SK-N-SH treated with all-trans-retinoic acid at 6 μM for 48 hours (cell line): ENCODE results near the gene GLRA1.

Experiments
- ATAC-seq: fragments of 200-7000 bp; cut with Tn5 transposase; 3 replicates; pipeline ENCODE4 v1.9.1; 2020; ENCODE audit warnings: mild to moderate bottlenecking, moderate library complexity
- ARNTL ChIP-seq: fragments of 450-650 bp; formaldehyde crosslinking; IDR thresholded peaks from 2 replicates; pipeline ENCODE4 v1.5.0; 2020; ENCODE audit warnings: low read depth, mild to moderate bottlenecking, moderate library complexity, borderline replicate concordance
- BACH2 ChIP-seq: fragments of 250-450 bp; sonication (Bioruptor Pico); IDR thresholded peaks from 2 replicates; pipeline ENCODE4 v1.9.0; 2021; ENCODE audit warnings: mild to moderate bottlenecking, borderline replicate concordance
- CSDC2 ChIP-seq: fragments of 250-450 bp; sonication (Bioruptor Pico); IDR thresholded peaks from 2 replicates; pipeline ENCODE4 v1.5.0; 2020; ENCODE audit warnings: mild to moderate bottlenecking, moderate library complexity
- ESRRG ChIP-seq: fragments of 250-450 bp; sonication (Bioruptor Pico); IDR thresholded peaks from 2 replicates; pipeline ENCODE4 v1.6.1; 2021; ENCODE audit warnings: mild to moderate bottlenecking
- GLIS3 ChIP-seq: fragments of 250-450 bp; sonication (Bioruptor Pico); IDR thresholded peaks from 2 replicates; pipeline ENCODE4 v1.5.0; 2020; ENCODE audit warnings: mild to moderate bottlenecking, moderate library complexity
- ISL1 ChIP-seq: fragments of 250-450 bp; sonication (Bioruptor Pico); IDR thresholded peaks from 2 replicates; pipeline ENCODE4 v2.1.2; 2022; ENCODE audit warnings: mild to moderate bottlenecking, moderate library complexity
- OSR1 ChIP-seq: fragments of 250-450 bp; sonication (Bioruptor Pico); IDR thresholded peaks from 2 replicates; pipeline ENCODE4 v1.8.0; 2022; ENCODE audit warnings: moderate library complexity, mild to moderate bottlenecking, inconsistent platforms
- PPARA ChIP-seq: fragments of 250-450 bp; sonication (Bioruptor Pico); IDR thresholded peaks from 2 replicates; pipeline ENCODE4 v1.5.0; 2020; ENCODE audit warnings: mild to moderate bottlenecking, borderline replicate concordance
- RARB ChIP-seq: fragments of 250-450 bp; sonication (Bioruptor Pico); IDR thresholded peaks from 2 replicates; pipeline ENCODE4 v1.8.0; 2021; ENCODE audit warnings: mild to moderate bottlenecking, moderate library complexity
- SNAI2 ChIP-seq: fragments of 250-450 bp; sonication (Bioruptor Pico); IDR thresholded peaks from 2 replicates; pipeline ENCODE4 v1.5.0; 2020; ENCODE audit warnings: mild to moderate bottlenecking, moderate library complexity
- TCF4 ChIP-seq: fragments of 250-450 bp; sonication (Bioruptor Pico); IDR thresholded peaks from 2 replicates; pipeline ENCODE4 v1.8.0; 2021; ENCODE audit warnings: mild to moderate bottlenecking, moderate library complexity, borderline replicate concordance
- TOX ChIP-seq: fragments of 250-450 bp; sonication (Bioruptor Pico); IDR thresholded peaks from 2 replicates; pipeline ENCODE4 v1.8.0; 2021; ENCODE audit warnings: mild to moderate bottlenecking, moderate library complexity, borderline replicate concordance
- ZC3H10 ChIP-seq: fragments of 250-450 bp; sonication (Bioruptor Pico); IDR thresholded peaks from 2 replicates; pipeline ENCODE4 v1.5.1; 2021; ENCODE audit warnings: mild to moderate bottlenecking, moderate library complexity
- ZFP3 ChIP-seq: fragments of 250-450 bp; sonication (Bioruptor Pico); IDR thresholded peaks from 2 replicates; pipeline ENCODE4 v1.5.0; 2020; ENCODE audit warnings: mild to moderate bottlenecking, moderate library complexity
- ZFP30 ChIP-seq: fragments of 450-650 bp; formaldehyde crosslinking; IDR thresholded peaks from 2 replicates; pipeline ENCODE4 v1.5.0; 2022; ENCODE audit warnings: mild to moderate bottlenecking, moderate library complexity
- ZNF565 ChIP-seq: fragments of 450-650 bp; formaldehyde crosslinking; conservative IDR thresholded peaks from 2 replicates; pipeline ENCODE4 v1.5.0; 2020; ENCODE audit warnings: low read depth, mild to moderate bottlenecking, moderate library complexity
- TF ChIP-seq, protein P1 (sequence below): fragments of 250-450 bp; sonication (Bioruptor Pico); IDR thresholded peaks from 2 replicates; pipeline ENCODE4 v1.8.0; 2020; ENCODE audit warnings: mild to moderate bottlenecking, moderate library complexity, borderline replicate concordance
- TF ChIP-seq, protein P2 (sequence below): fragments of 250-450 bp; sonication (Bioruptor Pico); IDR thresholded peaks from 2 replicates; pipeline ENCODE4 v1.5.0; 2020; ENCODE audit warnings: mild to moderate bottlenecking, moderate library complexity
- TF ChIP-seq, protein P3 (sequence below): fragments of 250-450 bp; sonication (Bioruptor Pico); IDR thresholded peaks from 2 replicates; pipeline ENCODE4 v1.5.1; 2020; ENCODE audit warnings: low read depth, mild to moderate bottlenecking, moderate library complexity
- TF ChIP-seq, protein P4 (sequence below): fragments of 250-450 bp; sonication (Bioruptor Pico); IDR thresholded peaks from 2 replicates; pipeline ENCODE4 v1.8.0; 2021; ENCODE audit warnings: low read depth, mild to moderate bottlenecking, moderate library complexity, borderline replicate concordance

GLRA1 gene

DNA sequence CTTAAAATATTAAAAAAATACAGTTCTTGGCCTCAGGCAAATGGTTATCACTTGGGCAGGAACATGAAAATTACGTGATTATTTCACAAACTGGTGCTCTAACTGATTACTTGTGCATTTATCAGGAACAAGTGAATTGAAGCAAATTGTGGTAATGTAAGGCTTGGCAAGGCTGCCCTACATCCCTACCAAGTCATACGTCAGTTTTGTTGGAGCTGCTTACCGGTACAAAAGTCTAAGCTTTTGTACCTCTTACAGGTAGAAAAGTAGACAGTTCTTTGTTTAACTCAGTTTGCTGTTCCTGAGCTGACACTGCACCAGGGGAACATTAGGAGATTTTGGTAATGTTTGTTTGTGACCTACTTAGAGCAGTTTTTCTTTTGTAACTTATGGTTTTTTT, 150.7 kb downstream of the GLRA1 start:
- no peak for TF ChIP-seq ZC3H10
- TF ChIP-seq, protein P1, sequence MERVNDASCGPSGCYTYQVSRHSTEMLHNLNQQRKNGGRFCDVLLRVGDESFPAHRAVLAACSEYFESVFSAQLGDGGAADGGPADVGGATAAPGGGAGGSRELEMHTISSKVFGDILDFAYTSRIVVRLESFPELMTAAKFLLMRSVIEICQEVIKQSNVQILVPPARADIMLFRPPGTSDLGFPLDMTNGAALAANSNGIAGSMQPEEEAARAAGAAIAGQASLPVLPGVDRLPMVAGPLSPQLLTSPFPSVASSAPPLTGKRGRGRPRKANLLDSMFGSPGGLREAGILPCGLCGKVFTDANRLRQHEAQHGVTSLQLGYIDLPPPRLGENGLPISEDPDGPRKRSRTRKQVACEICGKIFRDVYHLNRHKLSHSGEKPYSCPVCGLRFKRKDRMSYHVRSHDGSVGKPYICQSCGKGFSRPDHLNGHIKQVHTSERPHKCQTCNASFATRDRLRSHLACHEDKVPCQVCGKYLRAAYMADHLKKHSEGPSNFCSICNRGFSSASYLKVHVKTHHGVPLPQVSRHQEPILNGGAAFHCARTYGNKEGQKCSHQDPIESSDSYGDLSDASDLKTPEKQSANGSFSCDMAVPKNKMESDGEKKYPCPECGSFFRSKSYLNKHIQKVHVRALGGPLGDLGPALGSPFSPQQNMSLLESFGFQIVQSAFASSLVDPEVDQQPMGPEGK (CRISPR knock-in tag): no peak
- TF ChIP-seq ZNF565 (CRISPR knock-in tag): no peak
- no peak for TF ChIP-seq ZFP30 (CRISPR knock-in tag)
- TF ChIP-seq, protein P2, sequence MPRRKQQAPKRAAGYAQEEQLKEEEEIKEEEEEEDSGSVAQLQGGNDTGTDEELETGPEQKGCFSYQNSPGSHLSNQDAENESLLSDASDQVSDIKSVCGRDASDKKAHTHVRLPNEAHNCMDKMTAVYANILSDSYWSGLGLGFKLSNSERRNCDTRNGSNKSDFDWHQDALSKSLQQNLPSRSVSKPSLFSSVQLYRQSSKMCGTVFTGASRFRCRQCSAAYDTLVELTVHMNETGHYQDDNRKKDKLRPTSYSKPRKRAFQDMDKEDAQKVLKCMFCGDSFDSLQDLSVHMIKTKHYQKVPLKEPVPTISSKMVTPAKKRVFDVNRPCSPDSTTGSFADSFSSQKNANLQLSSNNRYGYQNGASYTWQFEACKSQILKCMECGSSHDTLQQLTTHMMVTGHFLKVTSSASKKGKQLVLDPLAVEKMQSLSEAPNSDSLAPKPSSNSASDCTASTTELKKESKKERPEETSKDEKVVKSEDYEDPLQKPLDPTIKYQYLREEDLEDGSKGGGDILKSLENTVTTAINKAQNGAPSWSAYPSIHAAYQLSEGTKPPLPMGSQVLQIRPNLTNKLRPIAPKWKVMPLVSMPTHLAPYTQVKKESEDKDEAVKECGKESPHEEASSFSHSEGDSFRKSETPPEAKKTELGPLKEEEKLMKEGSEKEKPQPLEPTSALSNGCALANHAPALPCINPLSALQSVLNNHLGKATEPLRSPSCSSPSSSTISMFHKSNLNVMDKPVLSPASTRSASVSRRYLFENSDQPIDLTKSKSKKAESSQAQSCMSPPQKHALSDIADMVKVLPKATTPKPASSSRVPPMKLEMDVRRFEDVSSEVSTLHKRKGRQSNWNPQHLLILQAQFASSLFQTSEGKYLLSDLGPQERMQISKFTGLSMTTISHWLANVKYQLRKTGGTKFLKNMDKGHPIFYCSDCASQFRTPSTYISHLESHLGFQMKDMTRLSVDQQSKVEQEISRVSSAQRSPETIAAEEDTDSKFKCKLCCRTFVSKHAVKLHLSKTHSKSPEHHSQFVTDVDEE (CRISPR knock-in tag): no peak
- no peak for TF ChIP-seq ESRRG
- TF ChIP-seq OSR1: no peak
- TF ChIP-seq, protein P3, sequence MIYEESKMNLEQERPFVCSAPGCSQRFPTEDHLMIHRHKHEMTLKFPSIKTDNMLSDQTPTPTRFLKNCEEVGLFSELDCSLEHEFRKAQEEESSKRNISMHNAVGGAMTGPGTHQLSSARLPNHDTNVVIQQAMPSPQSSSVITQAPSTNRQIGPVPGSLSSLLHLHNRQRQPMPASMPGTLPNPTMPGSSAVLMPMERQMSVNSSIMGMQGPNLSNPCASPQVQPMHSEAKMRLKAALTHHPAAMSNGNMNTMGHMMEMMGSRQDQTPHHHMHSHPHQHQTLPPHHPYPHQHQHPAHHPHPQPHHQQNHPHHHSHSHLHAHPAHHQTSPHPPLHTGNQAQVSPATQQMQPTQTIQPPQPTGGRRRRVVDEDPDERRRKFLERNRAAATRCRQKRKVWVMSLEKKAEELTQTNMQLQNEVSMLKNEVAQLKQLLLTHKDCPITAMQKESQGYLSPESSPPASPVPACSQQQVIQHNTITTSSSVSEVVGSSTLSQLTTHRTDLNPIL (CRISPR knock-in tag): no peak
- ATAC-seq: no peak

DNA sequence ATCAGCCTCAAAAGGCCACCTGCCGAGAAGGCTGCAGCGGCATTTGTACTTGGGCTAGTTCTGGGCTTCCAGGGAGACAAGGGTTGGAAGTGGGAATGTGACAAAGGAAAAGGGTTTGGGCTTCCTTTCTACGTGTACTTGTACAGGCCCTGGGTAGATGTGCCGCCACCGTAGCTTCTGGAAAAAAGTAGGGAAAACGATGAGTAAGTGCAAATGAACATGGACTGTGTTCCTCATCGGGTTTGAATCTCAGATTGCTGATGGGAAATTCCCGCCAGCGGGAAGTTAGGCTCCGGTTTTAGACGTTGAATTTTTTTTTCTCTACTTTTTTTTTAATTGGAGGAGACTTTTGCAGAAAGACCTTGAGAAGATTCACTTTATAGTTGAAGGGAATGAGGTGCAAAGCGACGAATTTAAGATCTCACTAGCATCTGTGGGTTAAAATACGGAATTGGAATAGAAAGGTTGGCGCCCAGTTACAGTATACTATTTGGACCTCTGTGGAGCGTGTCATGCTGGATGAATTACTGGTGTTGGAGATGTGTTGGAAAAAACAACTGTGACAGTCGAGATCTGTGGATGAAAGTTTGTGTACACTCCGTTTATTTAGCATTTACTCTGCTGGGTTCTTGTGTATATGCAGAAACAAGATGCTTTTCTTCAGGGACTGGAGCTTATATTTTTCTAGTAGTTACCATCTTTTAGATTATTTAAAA, 151.6 kb downstream of the GLRA1 start:
- no peak for ATAC-seq
- TF ChIP-seq, protein P2 (CRISPR knock-in tag): no peak
- TF ChIP-seq ZC3H10 (no peak), OSR1 (no peak), BACH2 (CRISPR knock-in tag) (no peak), PPARA (CRISPR knock-in tag) (no peak), ZFP3 (CRISPR knock-in tag) (no peak), TCF4 (CRISPR knock-in tag) (no peak), GLIS3 (CRISPR knock-in tag) (no peak), SNAI2 (CRISPR knock-in tag) (no peak), ISL1 (CRISPR knock-in tag) (no peak), ARNTL (CRISPR knock-in tag) (no peak), RARB (CRISPR knock-in tag) (no peak), ESRRG (no peak), CSDC2 (no peak), TOX (CRISPR knock-in tag) (no peak)
- TF ChIP-seq, protein P1 (CRISPR knock-in tag): no peak
- TF ChIP-seq, protein P4, sequence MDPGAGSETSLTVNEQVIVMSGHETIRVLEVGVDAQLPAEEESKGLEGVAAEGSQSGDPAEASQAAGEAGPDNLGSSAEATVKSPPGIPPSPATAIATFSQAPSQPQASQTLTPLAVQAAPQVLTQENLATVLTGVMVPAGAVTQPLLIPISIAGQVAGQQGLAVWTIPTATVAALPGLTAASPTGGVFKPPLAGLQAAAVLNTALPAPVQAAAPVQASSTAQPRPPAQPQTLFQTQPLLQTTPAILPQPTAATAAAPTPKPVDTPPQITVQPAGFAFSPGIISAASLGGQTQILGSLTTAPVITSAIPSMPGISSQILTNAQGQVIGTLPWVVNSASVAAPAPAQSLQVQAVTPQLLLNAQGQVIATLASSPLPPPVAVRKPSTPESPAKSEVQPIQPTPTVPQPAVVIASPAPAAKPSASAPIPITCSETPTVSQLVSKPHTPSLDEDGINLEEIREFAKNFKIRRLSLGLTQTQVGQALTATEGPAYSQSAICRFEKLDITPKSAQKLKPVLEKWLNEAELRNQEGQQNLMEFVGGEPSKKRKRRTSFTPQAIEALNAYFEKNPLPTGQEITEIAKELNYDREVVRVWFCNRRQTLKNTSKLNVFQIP: no peak
